GM12891 (cell line): ENCODE results near the gene PEX14.

Experiments used
- DNase-seq: peaks from one replicate; pipeline ENCODE4 v3.0.0; 2011; ENCODE audit warnings: low spot score; ENCODE audit not compliant: insufficient read length
- FAIRE-seq: peaks from 2 replicates; lab custom pipeline; 2011; peaks lifted over from hg19 to GRCh38; lab: Jason Lieb, UNC
- PAX5 ChIP-seq: IDR thresholded peaks from 2 replicates; pipeline ENCODE4 v1.6.1; 2011; ENCODE audit warnings: low read length, moderate library complexity, mild to moderate bottlenecking; ENCODE audit not compliant: insufficient read depth, severe bottlenecking
- POLR2A ChIP-seq: IDR thresholded peaks from 2 replicates; pipeline ENCODE4 v1.6.1; 2011; ENCODE audit warnings: low read depth, low read length, control low read depth
- POLR2AphosphoS5 ChIP-seq: IDR thresholded peaks from 2 replicates; pipeline ENCODE4 v1.6.1; 2011; ENCODE audit warnings: low read depth, low read length, control low read depth
- POU2F2 ChIP-seq: IDR thresholded peaks from 2 replicates; pipeline ENCODE4 v1.6.1; 2011; ENCODE audit warnings: low read depth, mild to moderate bottlenecking, control low read depth, low read length, moderate library complexity
- SPI1 ChIP-seq: IDR thresholded peaks from 2 replicates; pipeline ENCODE4 v1.6.1; 2011; ENCODE audit warnings: low read depth, low read length, control low read depth
- TAF1 ChIP-seq: IDR thresholded peaks from 2 replicates; pipeline ENCODE4 v1.6.1; 2011; ENCODE audit warnings: low read depth, low read length, control low read depth

PEX14 gene

DNA sequence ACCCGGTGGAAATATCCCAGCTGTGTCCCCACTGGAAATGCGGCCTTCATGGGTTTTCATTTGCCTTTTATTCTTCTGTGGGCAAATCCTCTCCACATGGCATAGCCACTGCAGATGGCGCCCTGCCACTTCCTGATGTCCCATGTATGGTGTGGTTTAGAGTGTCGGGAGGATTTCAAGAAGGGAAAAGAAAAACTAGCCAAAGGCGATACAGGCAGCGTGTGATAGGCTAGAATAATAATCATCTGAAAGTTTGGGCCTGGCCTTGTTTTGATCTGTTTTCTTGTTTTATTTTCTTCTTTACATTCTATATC lies 123.6 kb downstream of the PEX14 start:
- TF ChIP-seq TAF1 (no peak), POLR2AphosphoS5 (no peak), PAX5 (no peak), SPI1 (no peak), POU2F2 (no peak), POLR2A (no peak)
- FAIRE-seq: no peak
- no peak for DNase-seq

GRCh38 chr1:10599194-10599861 lies 124.6 kb downstream of the PEX14 start:
- no peak for DNase-seq
- TF ChIP-seq POLR2A (no peak), SPI1 (no peak), POU2F2 (no peak), PAX5 (no peak), TAF1 (no peak), POLR2AphosphoS5 (no peak)
- no peak for FAIRE-seq

GRCh38 chr1:10601342-10602070 lies 126.8 kb downstream of the PEX14 start:
- no peak for DNase-seq
- no peak for FAIRE-seq
- TF ChIP-seq TAF1: no peak
- no peak for TF ChIP-seq POLR2A
- no peak for TF ChIP-seq POU2F2
- TF ChIP-seq POLR2AphosphoS5: no peak

DNA sequence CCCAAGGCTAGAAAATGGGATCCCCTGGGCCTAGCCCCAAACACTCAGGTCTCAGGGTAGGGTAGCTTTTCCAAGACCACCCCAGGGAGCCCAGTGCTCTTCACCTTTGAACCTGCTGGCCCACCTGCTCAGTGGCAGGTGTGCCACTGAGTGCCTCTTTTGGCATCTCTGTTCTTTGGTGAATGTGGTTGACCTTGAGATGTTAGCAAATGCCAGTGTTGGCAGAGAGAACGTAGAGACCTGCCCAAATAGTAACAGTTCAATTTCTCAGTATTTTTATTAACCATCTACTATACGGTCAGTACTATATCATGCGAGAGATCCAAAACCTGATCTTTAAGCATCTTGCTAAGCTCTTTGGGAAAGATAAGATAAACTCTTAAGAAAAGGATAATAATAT lies 128.2 kb downstream of the PEX14 start:
- no peak for DNase-seq
- TF ChIP-seq TAF1 (no peak), POLR2AphosphoS5 (no peak), SPI1 (no peak), POU2F2 (no peak), POLR2A (no peak), PAX5 (no peak)
- no peak for FAIRE-seq

DNA sequence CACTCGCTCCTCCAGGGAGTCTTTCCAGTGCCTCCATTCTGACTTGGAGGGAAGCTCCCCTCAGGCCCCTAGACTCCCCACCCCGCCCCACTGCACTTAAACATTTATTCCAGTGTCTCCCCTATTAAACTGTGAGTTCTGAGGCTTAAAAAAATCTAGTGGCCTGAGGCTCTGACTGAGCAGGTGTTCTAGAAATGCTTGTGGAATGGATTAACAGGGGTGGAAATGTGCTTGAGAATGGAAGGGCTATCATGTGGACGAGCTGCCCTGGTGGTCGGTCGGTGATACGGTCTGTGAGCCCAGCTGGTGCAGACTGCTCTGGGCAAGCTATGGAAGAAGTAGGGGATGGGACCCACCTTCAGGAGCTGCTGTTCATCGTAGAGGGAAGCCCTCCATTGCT lies 130.2 kb downstream of the PEX14 start:
- FAIRE-seq (no peak), DNase-seq (no peak)
- TF ChIP-seq PAX5 (no peak), TAF1 (no peak), SPI1 (no peak), POLR2A (no peak), POU2F2 (no peak), POLR2AphosphoS5 (no peak)

DNA sequence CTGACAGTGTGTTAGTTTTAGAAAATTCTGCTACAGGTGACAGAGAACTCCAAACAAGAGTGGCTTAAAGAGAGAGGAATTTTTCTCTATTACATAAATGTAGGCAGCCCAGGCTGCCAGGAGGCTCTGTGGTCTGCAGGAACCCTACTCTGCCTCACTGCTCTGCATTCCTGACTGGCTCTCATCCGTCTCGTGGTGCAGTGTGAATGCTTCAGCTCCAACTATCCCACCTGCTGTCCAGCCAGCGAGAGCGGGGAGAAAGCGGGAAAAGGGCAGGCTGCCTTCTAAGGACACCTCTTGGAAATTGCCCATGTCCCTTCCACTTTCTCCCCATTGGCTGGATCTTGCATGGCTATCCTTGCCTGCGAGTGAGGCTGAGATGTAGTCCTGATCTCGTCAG lies 131.3 kb downstream of the PEX14 start:
- TF ChIP-seq TAF1 (no peak), SPI1 (no peak), PAX5 (no peak), POLR2AphosphoS5 (no peak)
- FAIRE-seq (no peak), DNase-seq (no peak)

DNA sequence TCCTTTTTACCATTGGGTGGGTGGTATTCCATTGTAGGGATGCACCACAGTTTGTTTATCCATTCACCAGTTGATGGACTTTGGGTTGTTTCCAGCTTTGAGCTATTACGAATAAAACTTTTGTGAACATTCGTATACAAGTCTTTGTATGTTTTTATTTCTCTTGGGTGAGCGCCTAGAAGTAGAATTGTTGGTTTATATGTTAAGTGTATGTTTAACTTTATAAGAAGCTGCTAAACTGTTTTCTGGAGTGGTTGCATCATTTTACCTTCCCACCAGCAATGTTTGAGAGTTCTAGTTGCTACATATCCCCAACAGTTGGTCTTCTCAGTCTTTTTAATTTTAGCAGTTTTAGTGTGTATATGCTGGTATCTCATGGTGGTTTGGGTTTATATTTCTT lies 132.5 kb downstream of the PEX14 start:
- TF ChIP-seq POLR2A: no peak
- no peak for TF ChIP-seq SPI1
- TF ChIP-seq POU2F2: no peak
- no peak for TF ChIP-seq POLR2AphosphoS5
- no peak for TF ChIP-seq PAX5
- FAIRE-seq: no peak
- DNase-seq: no peak

GRCh38 chr1:10608690-10609089 lies 133.9 kb downstream of the PEX14 start:
- TF ChIP-seq POLR2AphosphoS5 (no peak), SPI1 (no peak), TAF1 (no peak), POLR2A (no peak), PAX5 (no peak), POU2F2 (no peak)

GRCh38 chr1:10610901-10611600 lies 136.3 kb downstream of the PEX14 start:
- FAIRE-seq (no peak), DNase-seq (no peak)
- TF ChIP-seq TAF1 (no peak), SPI1 (no peak)

More at GRCh38 chr1:10608690-10609089, 133.9 kb downstream of the PEX14 start:
- DNase-seq: no peak
- FAIRE-seq: peak; percentile 69

DNA sequence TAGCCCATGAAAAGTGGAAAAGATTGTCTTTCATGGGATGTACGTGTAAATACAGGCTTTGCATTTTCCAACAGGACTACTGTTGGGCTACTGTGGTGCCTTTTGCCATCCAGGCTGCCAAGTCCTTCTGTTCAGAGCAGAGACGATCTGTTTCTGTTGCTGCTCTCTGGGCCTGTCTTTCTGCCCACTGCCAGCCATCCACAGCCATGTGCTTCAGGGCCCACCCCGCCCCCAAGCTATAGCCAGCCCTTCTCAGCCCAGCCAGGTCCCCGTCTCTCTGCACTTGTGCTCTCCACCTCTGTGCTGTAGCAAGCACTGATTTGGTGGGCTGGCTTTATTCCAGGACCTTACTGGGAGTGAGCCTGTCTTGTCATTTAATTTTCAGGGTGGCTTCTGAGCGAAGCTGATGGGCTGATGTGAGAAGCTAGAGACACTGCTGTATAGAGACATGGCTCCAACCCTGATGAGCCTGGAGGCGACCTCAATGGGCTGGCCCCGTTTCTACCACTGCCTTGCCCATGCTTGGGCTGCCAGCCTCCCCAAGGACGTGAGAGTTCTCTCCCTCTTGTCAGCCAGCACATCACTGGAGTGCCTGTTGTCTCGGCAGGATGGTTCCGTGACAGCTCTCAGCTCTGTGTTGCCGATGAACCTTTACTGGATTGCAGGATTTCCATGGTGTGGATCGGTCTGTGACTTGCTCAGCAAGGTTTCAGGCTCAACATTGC lies 137.8 kb downstream of the PEX14 start:
- FAIRE-seq (no peak), DNase-seq (no peak)
- TF ChIP-seq PAX5 (no peak), TAF1 (no peak), POLR2AphosphoS5 (no peak), POU2F2 (no peak), POLR2A (no peak), SPI1 (no peak)
